Right lung (tissue), 10 donors: ENCODE data around the gene SCCPDH. TPM values are rescaled to one million over a fixed set of nuclear protein-coding genes. Genes with fewer than 3 reads are reported as not detected.
"Not testable (repeated sequence)": the region's sequence is repeated elsewhere in the genome, so short reads cannot be mapped to it uniquely, and the experiment has no call there.

ENCODE experiments used
- DNase-seq, 2 donors: peaks; one replicate each; pipeline ENCODE4 v3.0.0-alpha.2; 2013
- long read RNA-seq, 8 donors: transcript quantifications; one replicate each; lab custom pipeline, GENCODE V29; 2026
- polyA plus RNA-seq, 5 donors: library from polyadenylated mRNA; unstranded; fragments of 120-200 nt; gene quantifications; one replicate each; pipeline versions ENCODE4 v1.2.1 to v1.2.3, GENCODE V29; 2013; ENCODE audit warnings: inconsistent platforms in 1 of 5, low replicate concordance in 1 of 5; ENCODE audit not compliant: insufficient read length in 5 of 5, insufficient read depth in 1 of 5

SCCPDH gene, protein sequence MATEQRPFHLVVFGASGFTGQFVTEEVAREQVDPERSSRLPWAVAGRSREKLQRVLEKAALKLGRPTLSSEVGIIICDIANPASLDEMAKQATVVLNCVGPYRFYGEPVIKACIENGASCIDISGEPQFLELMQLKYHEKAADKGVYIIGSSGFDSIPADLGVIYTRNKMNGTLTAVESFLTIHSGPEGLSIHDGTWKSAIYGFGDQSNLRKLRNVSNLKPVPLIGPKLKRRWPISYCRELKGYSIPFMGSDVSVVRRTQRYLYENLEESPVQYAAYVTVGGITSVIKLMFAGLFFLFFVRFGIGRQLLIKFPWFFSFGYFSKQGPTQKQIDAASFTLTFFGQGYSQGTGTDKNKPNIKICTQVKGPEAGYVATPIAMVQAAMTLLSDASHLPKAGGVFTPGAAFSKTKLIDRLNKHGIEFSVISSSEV
- 10 to 100 TPM; 40.2 to 46.7 (median 44.7) TPM for polyA plus RNA-seq
- long read RNA-seq, donor 1, transcript SCCPDH-201 (12 exons, 2,503 nt): major isoform, 42 of 54 reads
- long read RNA-seq, donor 1, partial matches to known transcripts: 12 of 54 reads
- long read RNA-seq, donor 1, other reads (novel, unspliced or antisense): 0 of 54 reads
- long read RNA-seq, donor 2, transcript SCCPDH-201 (12 exons, 2,503 nt): major isoform, 21 of 31 reads
- long read RNA-seq, donor 2, partial matches to known transcripts: 10 of 31 reads
- long read RNA-seq, donor 2, other reads (novel, unspliced or antisense): 0 of 31 reads
- long read RNA-seq, donor 3, transcript SCCPDH-201 (12 exons, 2,503 nt): major isoform, 35 of 49 reads
- long read RNA-seq, donor 3, partial matches to known transcripts: 14 of 49 reads
- long read RNA-seq, donor 3, other reads (novel, unspliced or antisense): 0 of 49 reads
- long read RNA-seq, donor 4, transcript SCCPDH-201 (12 exons, 2,503 nt): major isoform, 20 of 27 reads
- long read RNA-seq, donor 4, partial matches to known transcripts: 7 of 27 reads
- long read RNA-seq, donor 4, other reads (novel, unspliced or antisense): 0 of 27 reads
- long read RNA-seq, donor 5, transcript SCCPDH-201 (12 exons, 2,503 nt): major isoform, 38 of 53 reads
- long read RNA-seq, donor 5, partial matches to known transcripts: 15 of 53 reads
- long read RNA-seq, donor 5, other reads (novel, unspliced or antisense): 0 of 53 reads
- long read RNA-seq, donor 6, transcript SCCPDH-201 (12 exons, 2,503 nt): major isoform, 41 of 54 reads
- long read RNA-seq, donor 6, partial matches to known transcripts: 13 of 54 reads
- long read RNA-seq, donor 6, other reads (novel, unspliced or antisense): 0 of 54 reads
- long read RNA-seq, donor 7, transcript SCCPDH-201 (12 exons, 2,503 nt): major isoform, 20 of 31 reads
- long read RNA-seq, donor 7, partial matches to known transcripts: 11 of 31 reads
- long read RNA-seq, donor 7, other reads (novel, unspliced or antisense): 0 of 31 reads
- long read RNA-seq, donor 8, transcript SCCPDH-201 (12 exons, 2,503 nt): major isoform, 6 of 6 reads
- long read RNA-seq, donor 8, partial matches to known transcripts: 0 of 6 reads
- long read RNA-seq, donor 8, other reads (novel, unspliced or antisense): 0 of 6 reads

DNA sequence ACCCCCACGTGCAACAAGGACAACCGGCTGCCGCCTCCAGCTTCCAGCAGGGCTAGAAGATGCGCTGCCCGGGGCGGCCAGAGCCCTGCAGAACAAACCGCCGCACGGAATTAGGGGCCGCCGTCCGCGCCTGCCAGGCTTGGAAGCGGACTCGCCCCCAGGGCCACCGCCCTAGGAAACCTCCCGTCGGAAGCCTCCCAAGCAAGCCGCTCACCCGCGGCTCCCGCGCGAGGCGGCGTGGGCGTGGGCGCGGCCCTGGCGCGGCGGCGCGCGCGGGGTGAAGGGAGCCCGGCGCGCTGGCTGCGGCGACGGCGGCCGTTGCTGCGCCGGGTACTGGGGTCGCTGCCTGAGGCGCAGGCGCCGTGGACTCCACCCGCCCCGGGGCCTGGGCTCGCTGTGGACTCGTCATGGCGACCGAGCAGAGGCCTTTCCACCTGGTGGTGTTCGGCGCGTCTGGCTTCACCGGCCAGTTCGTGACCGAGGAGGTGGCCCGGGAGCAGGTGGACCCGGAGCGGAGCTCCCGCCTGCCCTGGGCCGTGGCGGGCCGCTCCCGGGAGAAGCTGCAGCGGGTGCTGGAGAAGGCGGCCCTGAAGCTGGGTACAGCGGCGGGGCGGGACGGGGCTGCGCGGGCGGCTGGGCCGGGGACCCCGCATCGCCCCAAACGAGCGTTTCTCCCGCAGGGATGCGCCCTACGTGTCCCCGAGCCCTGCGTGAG is at the start of gene SCCPDH:
SCCPDH (plus strand) TSS at position 394 of the 715 bp plus-strand sequence; CDS start at position 408, 14 bp downstream.
- DNase-seq: peak; percentile 74 to 83

DNA sequence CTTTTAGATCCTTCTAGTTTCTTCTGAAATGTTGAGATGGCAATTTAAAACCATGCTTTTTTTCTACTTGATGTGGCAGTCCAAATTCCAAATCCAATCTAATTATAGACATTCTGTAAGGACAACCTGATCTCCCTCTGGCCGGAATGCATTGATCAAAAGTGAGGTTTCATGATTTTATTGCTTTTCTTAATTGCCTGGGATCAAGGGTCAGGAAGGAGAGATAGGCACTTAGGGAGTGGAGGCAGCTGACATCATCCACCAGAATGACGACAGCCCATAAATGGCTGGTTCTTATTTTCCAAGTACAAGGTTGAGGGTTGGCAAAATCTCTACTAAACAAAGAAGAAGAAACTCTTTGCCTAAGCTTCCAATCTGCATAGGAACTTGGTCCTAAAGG is 46.4 kb upstream of the SCCPDH start:
- no peak for DNase-seq

DNA sequence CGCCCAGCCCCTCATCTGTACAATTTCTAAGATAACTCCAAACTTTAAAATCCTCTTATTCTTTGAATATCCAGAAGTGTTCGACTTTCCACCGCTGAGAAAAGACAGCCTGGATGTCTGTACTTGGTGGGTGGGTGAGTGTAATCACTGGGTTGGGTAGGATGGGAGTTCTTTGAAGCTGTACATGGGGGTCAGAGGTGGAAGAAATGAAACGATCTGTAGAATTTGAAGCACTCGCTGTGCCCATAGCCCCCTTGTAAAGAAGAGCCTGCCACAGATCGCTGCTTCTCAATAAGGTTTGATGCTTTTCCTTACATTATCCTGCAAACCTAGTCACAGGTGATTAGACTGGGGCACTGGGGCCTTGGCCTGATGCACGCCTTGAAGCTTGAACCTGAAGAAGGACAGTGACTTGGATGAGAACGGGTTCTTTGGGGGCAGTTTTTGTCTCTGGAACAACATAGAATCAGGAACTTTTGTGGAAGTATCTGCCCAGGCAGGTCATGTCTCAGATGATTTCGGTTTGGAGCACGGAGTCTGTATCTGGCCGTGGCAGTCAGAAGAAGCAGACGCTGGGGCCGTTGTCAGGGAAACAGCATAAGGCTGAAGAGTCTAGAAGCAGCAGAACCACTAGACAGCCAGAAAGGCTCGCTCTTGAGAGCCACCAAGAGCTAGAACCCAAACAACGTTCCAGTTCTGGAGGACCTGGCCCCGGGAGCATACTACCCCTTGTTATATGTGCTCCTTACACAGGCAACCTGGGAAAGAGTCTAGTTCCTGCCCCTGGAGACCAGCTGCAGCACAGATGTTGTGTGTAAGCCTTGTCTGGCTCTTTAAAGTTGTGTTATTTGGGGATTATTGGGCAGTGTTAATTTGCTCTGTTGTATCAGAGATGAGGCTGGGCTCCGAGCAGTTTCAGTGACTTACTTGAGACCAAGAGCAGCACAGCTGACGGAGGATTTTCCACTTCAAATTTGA is 45.1 kb upstream of the SCCPDH start:
- DNase-seq: no peak

DNA sequence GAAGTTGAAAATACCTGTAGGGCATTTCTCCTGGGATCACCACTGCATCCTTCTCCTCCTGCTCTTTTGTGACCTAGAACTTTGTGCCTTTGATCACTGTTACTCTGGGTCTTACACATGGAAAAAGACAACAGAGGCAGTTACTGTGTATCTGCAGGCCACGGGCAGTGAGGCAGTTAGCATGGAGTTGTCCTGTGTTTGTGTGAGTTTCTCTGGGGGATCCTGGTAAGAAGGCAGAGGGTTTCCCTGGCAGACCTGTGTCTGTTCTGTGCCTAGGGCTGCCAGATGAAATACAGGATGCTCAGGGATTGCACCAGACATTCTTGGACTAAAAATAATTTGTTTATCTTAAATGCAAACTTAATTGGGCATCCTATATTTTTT is 44.4 kb upstream of the SCCPDH start:
- DNase-seq: no peak

DNA sequence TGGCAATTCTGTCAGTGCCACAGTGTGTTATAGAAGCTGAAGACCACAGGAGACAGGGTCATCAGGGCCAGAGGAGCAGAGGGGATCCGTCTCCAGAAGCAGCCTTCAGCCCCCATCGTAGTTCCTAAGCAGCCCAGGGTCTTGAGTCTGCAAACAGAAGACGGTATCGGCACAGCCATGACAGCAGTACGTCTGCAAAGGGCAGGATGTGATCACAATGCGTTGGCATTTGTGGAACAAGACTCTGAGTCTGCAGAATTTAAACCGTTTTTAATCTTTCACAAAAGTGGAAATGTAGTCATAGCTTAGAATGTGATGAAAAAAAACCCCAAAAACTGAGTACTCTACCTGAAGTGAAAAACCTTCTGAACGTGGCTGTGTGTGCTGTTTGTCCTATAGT is 44.0 kb upstream of the SCCPDH start:
- no peak for DNase-seq

DNA sequence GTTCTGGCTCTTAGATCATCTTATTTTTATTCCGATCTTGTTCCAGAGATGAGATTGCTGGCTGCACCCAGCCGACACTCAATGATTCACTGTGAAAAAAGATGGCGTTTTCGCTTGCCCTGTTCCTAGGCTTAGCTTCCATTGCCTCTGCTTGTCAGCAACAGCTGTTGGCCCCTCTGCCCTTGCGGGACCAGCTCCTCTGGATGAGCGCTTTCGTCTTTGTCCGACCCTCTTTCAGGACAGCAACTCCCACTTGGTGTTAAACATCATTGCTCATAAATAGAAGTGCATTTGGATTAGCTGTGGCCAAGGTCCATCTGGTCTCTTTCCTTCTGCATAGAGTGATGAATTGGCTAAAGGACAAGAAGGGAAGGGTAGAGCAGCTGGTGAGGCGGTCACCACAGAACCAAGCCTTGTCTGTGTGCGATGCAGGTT is 43.5 kb upstream of the SCCPDH start:
- DNase-seq: no peak

DNA sequence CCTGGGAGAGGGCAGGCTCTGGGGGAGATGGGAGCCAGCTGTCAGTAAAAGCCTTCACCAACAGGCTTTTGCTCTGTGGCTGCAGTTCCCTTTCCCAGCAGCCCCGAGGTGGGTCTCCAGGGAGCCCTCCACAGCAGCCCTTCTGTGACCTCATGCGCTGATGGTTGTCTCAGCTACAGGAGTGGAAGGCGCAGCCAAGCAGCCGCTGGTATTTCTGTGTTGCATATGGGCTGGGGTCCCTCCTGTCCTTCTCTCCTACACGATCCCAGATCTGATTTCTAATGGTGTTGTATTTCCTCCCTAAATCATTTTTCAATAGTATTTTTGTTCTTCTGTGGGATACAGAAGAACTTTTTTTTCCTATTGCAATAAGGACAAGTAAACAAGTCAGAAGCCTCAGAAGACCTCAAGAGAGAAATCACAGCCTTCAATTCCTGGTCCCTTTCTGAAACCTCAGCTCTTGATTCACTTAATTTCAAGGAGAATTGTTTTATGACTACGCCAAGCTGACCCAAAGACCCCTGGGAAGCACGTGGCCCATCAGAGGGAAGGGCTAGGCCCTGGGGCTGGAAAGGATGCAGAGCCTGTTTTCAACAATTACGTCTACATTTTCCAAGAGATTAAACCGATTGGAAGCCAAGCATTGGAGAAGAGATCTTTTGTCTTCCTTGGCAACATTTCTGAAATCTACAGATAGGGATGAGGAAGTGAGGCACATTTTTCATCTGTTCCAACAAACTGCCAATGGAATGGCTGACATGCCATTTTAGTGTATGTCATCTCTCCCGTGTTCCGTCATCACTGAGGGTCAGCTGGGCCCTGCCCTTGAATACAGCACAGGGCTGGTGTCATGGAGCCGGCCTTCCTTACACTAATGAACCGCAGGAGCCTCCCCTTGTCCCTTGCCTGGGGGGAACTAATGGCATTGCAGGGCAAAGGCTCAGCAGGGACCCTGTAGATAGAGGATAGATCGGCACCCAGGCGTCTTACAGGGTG is 42.0 kb upstream of the SCCPDH start:
- DNase-seq: peak in 1 of 2 donors; percentile 20

DNA sequence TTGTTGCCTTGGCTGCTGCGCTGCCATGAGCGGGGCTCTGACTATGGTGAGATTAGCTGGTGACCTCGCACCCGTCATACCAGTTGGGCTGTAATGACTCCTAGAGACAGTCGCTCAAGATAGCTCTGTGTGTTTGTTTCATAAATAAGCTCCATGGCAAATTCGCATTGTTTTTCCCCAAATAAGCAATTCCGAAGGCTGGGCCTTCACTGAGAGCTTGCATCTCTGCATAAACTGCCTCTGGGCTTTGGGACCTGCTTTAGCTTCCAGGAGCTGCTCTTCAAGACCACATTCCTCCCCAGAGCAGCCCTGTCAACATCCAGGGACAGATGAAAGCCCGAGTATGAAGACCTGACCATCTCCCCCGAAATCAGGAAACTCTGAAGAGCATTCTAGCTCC is 40.7 kb upstream of the SCCPDH start:
- no peak for DNase-seq

DNA sequence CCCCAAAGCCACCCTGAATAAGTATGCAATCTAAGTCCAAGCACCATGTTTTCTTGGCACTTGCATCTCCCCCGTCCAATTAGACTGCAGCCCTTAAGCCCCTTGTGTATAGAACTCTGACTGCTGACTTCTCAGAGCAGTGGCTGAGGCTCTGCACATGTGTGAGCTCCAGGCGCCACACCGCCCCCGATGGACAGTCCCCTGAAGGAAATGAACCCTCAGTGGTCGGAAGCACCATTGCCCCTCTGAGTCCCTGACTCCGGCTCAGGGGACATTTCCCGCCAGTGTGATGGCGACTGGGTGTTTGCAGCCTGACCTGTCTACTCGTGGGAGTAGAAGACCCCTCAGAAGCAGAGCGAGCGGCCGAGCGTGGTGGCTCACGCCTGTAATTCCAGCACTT is 37.2 kb upstream of the SCCPDH start:
- no peak for DNase-seq

DNA sequence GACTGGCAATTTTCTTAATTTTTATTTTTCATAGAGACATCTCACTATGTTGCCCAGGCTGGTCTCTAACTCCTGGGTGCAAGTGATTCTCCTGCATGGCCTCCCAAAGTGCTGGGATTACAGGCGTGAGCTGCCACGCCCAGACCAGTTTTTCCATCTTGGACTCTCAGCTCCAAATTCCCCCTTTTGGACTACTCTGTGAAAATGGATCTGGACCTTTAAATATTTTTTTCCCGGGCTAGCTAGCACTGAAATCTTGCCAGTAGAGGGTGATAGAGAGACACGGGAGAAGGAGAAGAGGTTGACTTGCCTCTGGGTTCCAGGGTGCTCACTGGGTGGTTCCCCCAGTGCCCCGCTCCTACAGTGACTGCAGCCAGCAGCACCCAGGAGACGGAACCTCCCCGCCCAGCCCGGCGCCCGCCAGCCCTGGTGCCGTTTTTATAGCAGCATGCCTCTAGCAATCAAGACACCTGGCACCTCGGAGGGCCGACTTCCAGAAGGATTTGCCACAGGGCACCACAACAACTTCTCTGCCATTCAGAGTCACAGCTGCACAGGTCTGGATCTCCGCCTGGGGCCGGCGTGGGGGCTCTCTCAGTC is 34.7 kb upstream of the SCCPDH start:
- DNase-seq: peak; percentile 37 to 48

DNA sequence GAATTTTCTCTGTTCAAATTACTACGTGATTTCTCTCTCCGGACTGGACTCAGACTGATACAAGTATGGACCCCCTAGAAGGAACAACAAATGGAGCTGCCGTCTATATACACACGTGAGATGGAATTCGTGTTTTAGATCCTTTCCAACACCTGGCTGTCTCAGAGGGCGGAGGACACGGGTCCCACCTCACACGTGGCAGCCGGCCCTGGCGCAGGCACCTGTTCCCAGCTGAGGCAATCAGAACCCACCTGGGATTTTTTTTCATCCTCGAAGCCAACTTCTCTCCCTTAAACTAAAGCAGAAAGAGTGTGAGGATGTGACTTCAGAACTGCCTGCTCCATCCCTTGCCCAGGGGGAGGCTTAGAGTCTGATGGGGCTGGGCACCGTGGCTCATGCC is 34.1 kb upstream of the SCCPDH start:
- no peak for DNase-seq

DNA sequence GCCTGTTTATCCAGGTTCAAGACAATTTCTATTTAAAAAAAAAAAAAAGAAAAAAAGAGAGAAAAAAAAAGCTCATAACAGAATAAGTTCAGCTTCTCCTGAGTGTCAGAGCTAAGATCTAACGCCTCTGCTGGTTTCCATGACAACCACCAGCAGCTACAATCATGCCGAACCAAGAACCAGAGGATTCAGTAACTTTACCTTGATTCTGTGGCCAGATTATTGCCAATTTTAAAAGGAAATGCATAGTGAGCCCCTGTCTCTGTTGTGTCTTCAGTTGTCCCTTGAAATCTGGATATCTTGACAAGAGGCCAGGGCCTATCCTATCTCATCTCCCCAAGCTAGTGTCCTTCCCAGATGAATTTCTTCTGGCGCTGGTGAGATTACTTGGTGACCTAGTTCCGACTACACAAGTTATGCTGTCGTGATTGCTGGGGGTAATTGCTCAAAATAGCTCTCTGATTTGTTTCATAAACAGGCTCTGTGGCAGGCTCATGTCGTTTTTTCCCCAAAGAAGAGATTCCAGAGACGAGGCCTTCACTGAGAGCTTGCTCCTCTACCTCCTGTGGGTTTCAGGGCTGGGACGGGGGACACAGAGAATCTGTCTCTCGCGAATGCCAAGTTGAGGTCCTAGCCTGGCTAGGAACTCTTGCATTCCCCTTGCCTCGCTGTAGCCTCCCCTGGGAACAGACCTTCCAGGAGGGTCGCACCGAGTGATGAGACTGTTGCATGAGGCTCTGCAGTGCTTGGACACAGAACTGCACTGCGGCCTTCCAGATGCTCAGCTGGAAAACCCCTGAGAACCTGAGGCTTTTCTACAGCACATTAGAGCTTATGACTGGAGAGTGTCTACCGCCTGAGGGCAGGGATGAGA is 32.4 kb upstream of the SCCPDH start:
- peak in 1 of 2 donors; percentile 13 for DNase-seq

DNA sequence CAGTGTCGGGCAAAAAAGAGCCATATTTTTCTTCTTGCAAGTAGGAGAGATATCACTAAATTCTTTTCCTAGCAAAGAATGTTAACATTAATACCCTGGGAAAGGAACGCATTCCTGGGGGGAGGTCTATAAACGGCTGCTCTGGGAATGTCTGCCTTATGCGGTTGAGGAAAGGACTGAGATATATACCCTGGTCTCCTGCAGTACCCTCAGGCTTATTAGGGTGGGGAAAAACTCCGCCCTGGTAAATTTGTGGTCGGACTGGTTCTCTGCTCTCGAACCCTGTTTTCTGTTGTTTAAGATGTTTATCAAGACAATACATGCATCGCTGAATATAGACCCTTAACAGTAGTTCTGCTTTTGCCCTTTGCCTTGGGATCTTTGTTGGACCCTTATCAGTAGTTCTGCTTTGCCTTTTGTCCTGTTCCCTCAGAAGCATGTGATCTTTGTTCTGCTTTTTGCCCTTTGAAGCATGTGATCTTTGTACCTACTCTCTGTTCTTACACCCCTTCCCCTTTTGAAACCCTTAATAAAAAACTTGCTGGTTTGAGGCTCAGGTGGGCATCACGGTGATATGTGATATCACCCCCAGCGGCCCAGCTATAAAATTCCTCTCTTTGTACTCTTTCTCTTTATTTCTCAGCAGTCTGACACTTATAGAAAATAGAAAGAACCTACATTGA is 29.9 kb upstream of the SCCPDH start:
- DNase-seq: not testable (repeated sequence)

DNA sequence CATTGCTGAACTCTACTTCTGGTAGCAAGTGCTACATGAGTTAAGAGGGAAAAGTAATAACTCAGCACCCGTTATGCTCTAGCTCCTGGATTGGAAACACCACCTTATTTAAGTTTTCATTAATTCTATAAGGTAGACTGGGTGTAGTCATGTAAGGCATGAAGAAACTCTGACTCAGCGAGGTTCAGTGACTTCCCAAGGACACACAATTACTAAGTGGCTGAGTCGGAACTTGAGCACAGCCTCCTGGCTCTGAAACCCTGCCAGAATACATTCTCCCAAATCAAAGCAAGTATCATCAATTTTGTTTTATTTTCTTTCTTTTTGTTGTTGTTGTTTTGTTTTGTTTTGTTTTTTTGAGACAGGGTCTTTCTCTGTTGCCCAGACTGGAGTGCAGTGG is 29.1 kb upstream of the SCCPDH start:
- DNase-seq: no peak

DNA sequence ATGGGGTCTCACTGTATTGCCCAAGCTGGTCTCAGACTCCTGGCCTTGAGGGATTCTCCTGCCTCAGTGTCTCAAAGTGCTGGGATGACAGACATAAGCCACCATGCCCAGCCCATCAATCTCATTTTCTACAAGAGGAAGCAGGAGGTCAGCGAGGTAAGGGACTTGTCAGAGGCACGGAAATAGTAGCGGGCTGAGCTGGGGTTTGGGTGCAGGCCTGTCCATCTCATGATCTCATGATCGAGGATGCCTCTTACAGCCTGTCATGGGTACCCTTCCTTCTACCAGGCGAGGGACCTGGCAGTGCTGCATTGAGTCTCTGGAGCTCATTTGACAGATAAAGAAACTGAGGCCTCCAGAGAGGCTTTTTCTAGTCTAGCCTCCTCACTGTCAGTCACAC is 28.5 kb upstream of the SCCPDH start:
- no peak for DNase-seq
